DND-41 (cell line): ENCODE measurements around the gene ROBO2.

Experiments used
- ATAC-seq: fragments of 200-7000 bp; cut with Tn5 transposase; 3 replicates; pipeline ENCODE4 v1.9.1; 2021; ENCODE audit warnings: low read depth; ENCODE audit not compliant: insufficient read depth
- DNase-seq: peaks from one replicate; pipeline ENCODE4 v3.0.0-alpha.2; 2020
- H2AFZ ChIP-seq: 2 replicates; pipeline ENCODE4 v1.6.0; 2012; ENCODE audit warnings: low read depth, low read length
- H3K27ac ChIP-seq: 2 replicates; pipeline ENCODE4 v1.5.1; 2012; ENCODE audit warnings: low read length, inconsistent platforms
- H3K27me3 ChIP-seq: fragments of 200-600 bp; sonication (generic); 2 replicates; pipeline ENCODE4 v1.6.0; 2012; ENCODE audit warnings: low read length, mild to moderate bottlenecking, inconsistent platforms; ENCODE audit not compliant: insufficient read depth, poor library complexity
- H3K36me3 ChIP-seq: 2 replicates; pipeline ENCODE4 v1.5.1; 2012; ENCODE audit warnings: low read length, inconsistent platforms; ENCODE audit not compliant: insufficient read depth
- H3K4me1 ChIP-seq: 2 replicates; pipeline ENCODE4 v1.5.1; 2012; ENCODE audit warnings: mild to moderate bottlenecking, low read length; ENCODE audit not compliant: insufficient read depth
- H3K4me2 ChIP-seq: 2 replicates; pipeline ENCODE4 v1.6.0; 2012; ENCODE audit warnings: mild to moderate bottlenecking, moderate library complexity, low read length, inconsistent platforms; ENCODE audit not compliant: insufficient read depth
- H3K4me3 ChIP-seq, 2 experiments: fragments of 200-600 bp in 1 of 2; shearing (Covaris generic) in 1 of 2; 2 replicates each; pipeline ENCODE4 v1.5.1; 2012 to 2016; ENCODE audit warnings: inconsistent platforms in 2 of 2, low read length in 2 of 2, mild to moderate bottlenecking in 2 of 2, low read depth in 1 of 2, moderate library complexity in 1 of 2
- H3K79me2 ChIP-seq: 2 replicates; pipeline ENCODE4 v1.6.0; 2012; ENCODE audit warnings: low read length, inconsistent platforms; ENCODE audit not compliant: insufficient read depth
- H3K9ac ChIP-seq: 2 replicates; pipeline ENCODE4 v1.6.0; 2012; ENCODE audit warnings: low read depth, mild to moderate bottlenecking, inconsistent platforms, low read length, moderate library complexity
- H3K9me3 ChIP-seq: 2 replicates; pipeline ENCODE4 v1.5.1; 2012; ENCODE audit warnings: low read length, moderate library complexity, mild to moderate bottlenecking, inconsistent platforms; ENCODE audit not compliant: insufficient read depth, severe bottlenecking
- H4K20me1 ChIP-seq: 2 replicates; pipeline ENCODE4 v1.6.0; 2012; ENCODE audit warnings: low read length; ENCODE audit not compliant: insufficient read depth
- EZH2 ChIP-seq: IDR thresholded peaks from 3 replicates; pipeline ENCODE4 v1.6.1; 2012; ENCODE audit warnings: borderline replicate concordance, low read depth, mild to moderate bottlenecking, moderate library complexity, low read length, inconsistent platforms; ENCODE audit not compliant: severe bottlenecking
- TF ChIP-seq, protein P1 (sequence below): IDR thresholded peaks from 2 replicates; pipeline ENCODE4 v1.5.1; 2012; ENCODE audit warnings: borderline replicate concordance, low read length, moderate library complexity, mild to moderate bottlenecking; ENCODE audit not compliant: poor library complexity, severe bottlenecking; ENCODE audit errors: extremely low read depth

Gene ROBO2

DNA sequence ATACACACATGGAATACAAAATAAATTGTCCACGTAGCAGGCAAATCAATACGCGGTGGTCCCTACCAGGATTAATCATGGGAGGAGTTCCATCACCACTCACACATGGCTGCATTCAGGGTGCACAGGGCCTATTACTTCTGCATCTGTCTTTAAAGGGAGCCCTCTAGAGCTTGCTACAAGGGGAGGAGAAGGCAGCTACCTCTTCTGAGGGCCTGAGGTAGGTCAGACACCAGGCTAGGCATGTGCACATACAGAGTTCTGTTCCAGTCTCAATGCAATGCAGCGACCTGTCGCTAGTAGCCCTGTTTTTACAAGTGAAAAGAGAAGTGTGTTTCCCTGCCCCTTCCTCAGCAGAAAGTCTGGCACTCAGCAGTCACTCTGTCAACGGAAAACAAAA, 102.7 kb downstream of the ROBO2 start:
- no peak for ATAC-seq
- DNase-seq = no peak
- Histone ChIP-seq H2AFZ (no peak overlapping the region), H3K4me1 (no peaks in the 10 kb centered on the region), H3K36me3 (no peaks in the 10 kb centered on the region), H3K4me2 (no peak overlapping the region), H3K27ac (no peak overlapping the region), H3K9ac (no peak overlapping the region), H3K4me3 (no peak overlapping the region), H3K79me2 (no peaks in the 10 kb centered on the region), H4K20me1 (no peaks in the 10 kb centered on the region), H3K27me3 (no peaks in the 10 kb centered on the region), H3K9me3 (no peaks in the 10 kb centered on the region)
- TF ChIP-seq EZH2 = no peak
- TF ChIP-seq, protein P1, sequence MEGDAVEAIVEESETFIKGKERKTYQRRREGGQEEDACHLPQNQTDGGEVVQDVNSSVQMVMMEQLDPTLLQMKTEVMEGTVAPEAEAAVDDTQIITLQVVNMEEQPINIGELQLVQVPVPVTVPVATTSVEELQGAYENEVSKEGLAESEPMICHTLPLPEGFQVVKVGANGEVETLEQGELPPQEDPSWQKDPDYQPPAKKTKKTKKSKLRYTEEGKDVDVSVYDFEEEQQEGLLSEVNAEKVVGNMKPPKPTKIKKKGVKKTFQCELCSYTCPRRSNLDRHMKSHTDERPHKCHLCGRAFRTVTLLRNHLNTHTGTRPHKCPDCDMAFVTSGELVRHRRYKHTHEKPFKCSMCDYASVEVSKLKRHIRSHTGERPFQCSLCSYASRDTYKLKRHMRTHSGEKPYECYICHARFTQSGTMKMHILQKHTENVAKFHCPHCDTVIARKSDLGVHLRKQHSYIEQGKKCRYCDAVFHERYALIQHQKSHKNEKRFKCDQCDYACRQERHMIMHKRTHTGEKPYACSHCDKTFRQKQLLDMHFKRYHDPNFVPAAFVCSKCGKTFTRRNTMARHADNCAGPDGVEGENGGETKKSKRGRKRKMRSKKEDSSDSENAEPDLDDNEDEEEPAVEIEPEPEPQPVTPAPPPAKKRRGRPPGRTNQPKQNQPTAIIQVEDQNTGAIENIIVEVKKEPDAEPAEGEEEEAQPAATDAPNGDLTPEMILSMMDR = no peak

- Histone ChIP-seq H3K36me3 (no peaks in the 10 kb centered on the region), H4K20me1 (no peaks in the 10 kb centered on the region), H3K27me3 (no peaks in the 10 kb centered on the region), H3K27ac (no peak overlapping the region), H3K79me2 (no peaks in the 10 kb centered on the region), H2AFZ (no peak overlapping the region), H3K4me1 (no peaks in the 10 kb centered on the region), H3K4me3 (no peak overlapping the region), H3K4me2 (no peak overlapping the region), H3K9me3 (no peaks in the 10 kb centered on the region), H3K9ac (no peak overlapping the region)
- DNase-seq = no peak
- no peak for TF ChIP-seq EZH2
- TF ChIP-seq, protein P1 = no peak
- no peak for ATAC-seq
Observed at GRCh38 chr3:77146004-77146403, 106.1 kb downstream of the ROBO2 start.

- Histone ChIP-seq H2AFZ (no peak overlapping the region), H3K9ac (no peak overlapping the region), H3K4me2 (no peak overlapping the region), H3K4me1 (no peaks in the 10 kb centered on the region), H3K27ac (no peak overlapping the region), H3K4me3 (no peak overlapping the region), H3K27me3 (no peaks in the 10 kb centered on the region), H4K20me1 (no peaks in the 10 kb centered on the region), H3K9me3 (no peaks in the 10 kb centered on the region), H3K79me2 (no peaks in the 10 kb centered on the region), H3K36me3 (no peaks in the 10 kb centered on the region)
- TF ChIP-seq EZH2 = no peak
- TF ChIP-seq, protein P1 = no peak
- ATAC-seq (no peak), DNase-seq (no peak)
Observed at GRCh38 chr3:77147836-77148578, 108.1 kb downstream of the ROBO2 start.
